ENCODE data around the gene ARPC2. TPM values are rescaled to one million over a fixed set of nuclear protein-coding genes. Genes with fewer than 3 reads are reported as not detected.

ARPC2 gene
- total RNA-seq, 1 experiment from 2014 or later: 213 TPM

- Histone ChIP-seq H2AFZ (ENCODE audit: low read length) (no peak overlapping the region), H3F3A (ENCODE audit: low read length, unreplicated experiment) (no peaks in the 10 kb centered on the region), H3K9me3 (ENCODE audit: low read length) (no peaks in the 10 kb centered on the region), H3K27ac (ENCODE audit: low read length) (no peak overlapping the region), H3K4me3 (ENCODE audit: low read length) (no peak overlapping the region), H3K4me1 (ENCODE audit: insufficient read depth, low read length) (no peaks in the 10 kb centered on the region), H3K79me2 (ENCODE audit: low read length) (no peaks in the 10 kb centered on the region), H3K9me2 (replicated peaks; ENCODE audit: low read length) (no peaks in the 10 kb centered on the region), H4K20me1 (ENCODE audit: low read length) (no peaks in the 10 kb centered on the region), H3K36me3 (ENCODE audit: low read depth, low read length) (peaks cover 55% of the 10 kb centered on the region), H3K9ac (ENCODE audit: low read length) (no peak overlapping the region), H3K4me2 (ENCODE audit: low read length) (no peak overlapping the region), H3K27me3 (ENCODE audit: low read length) (no peaks in the 10 kb centered on the region)
- CTCF ChIA-PET: no interaction called here
- no TSS peak for BruUV-seq (replicated peaks)
- POLR2A ChIA-PET (ENCODE audit: unreplicated experiment): interaction anchor here (0.6 kb wide), 1 partner anchor 17 kb away, joined by 18 read pairs; no protein-coding TSS in a partner anchor
- TF ChIP-seq EZH2phosphoT487 (IDR thresholded peaks at IDR 0.05; ENCODE audit: borderline replicate concordance, low read length) (no peak), CTCF (conservative IDR thresholded peaks at IDR 0.05; ENCODE audit: low read depth, low read length) (no peak)
- DNase-seq: no peak
- intact Hi-C loops (cut with micrococcal nuclease): no loop called here
- no peak for ATAC-seq
Measured at GRCh38 chr2:218236829-218237228, 19.8 kb downstream of the ARPC2 start.

- Histone ChIP-seq H2AFZ (ENCODE audit: low read length) (no peak overlapping the region), H3K9ac (ENCODE audit: low read length) (no peak overlapping the region), H3K9me2 (replicated peaks; ENCODE audit: low read length) (no peaks in the 10 kb centered on the region), H4K20me1 (ENCODE audit: low read length) (no peaks in the 10 kb centered on the region), H3K4me3 (ENCODE audit: low read length) (no peak overlapping the region), H3K36me3 (ENCODE audit: low read depth, low read length) (peaks cover 62% of the 10 kb centered on the region), H3F3A (ENCODE audit: low read length, unreplicated experiment) (no peaks in the 10 kb centered on the region), H3K27me3 (ENCODE audit: low read length) (no peaks in the 10 kb centered on the region), H3K9me3 (ENCODE audit: low read length) (no peaks in the 10 kb centered on the region), H3K4me2 (ENCODE audit: low read length) (no peak overlapping the region), H3K4me1 (ENCODE audit: insufficient read depth, low read length) (no peaks in the 10 kb centered on the region), H3K27ac (ENCODE audit: low read length) (no peak overlapping the region), H3K79me2 (ENCODE audit: low read length) (no peaks in the 10 kb centered on the region)
- ATAC-seq: no peak
- BruUV-seq (replicated peaks): no TSS peak
- intact Hi-C loops (cut with micrococcal nuclease): no loop called here
- no peak for DNase-seq
- POLR2A ChIA-PET (ENCODE audit: unreplicated experiment): no interaction called here
- CTCF ChIA-PET: no interaction called here
- TF ChIP-seq EZH2phosphoT487 (IDR thresholded peaks at IDR 0.05; ENCODE audit: borderline replicate concordance, low read length): no peak
- TF ChIP-seq EZH2 (IDR thresholded peaks at IDR 0.05; ENCODE audit: low read length, unreplicated experiment): no peak
- no peak for TF ChIP-seq CTCF (conservative IDR thresholded peaks at IDR 0.05; ENCODE audit: low read depth, low read length)
Measured at GRCh38 chr2:218238887-218239286, 21.9 kb downstream of the ARPC2 start.

GRCh38 chr2:218244204-218244603 lies 27.2 kb downstream of the ARPC2 start:
- intact Hi-C loops (cut with micrococcal nuclease): no loop called here
- TF ChIP-seq EZH2 (IDR thresholded peaks at IDR 0.05; ENCODE audit: low read length, unreplicated experiment): no peak
- no peak for TF ChIP-seq EZH2phosphoT487 (IDR thresholded peaks at IDR 0.05; ENCODE audit: borderline replicate concordance, low read length)
- TF ChIP-seq CTCF (conservative IDR thresholded peaks at IDR 0.05; ENCODE audit: low read depth, low read length): no peak
- H3K9me3 ChIP-seq (ENCODE audit: low read length): no peaks in the 10 kb centered on the region
- CTCF ChIA-PET: no interaction called here
- no peak overlapping the region for H3K4me2 ChIP-seq (ENCODE audit: low read length)
- no peaks in the 10 kb centered on the region for H3K79me2 ChIP-seq (ENCODE audit: low read length)
- no peak overlapping the region for H3K4me3 ChIP-seq (ENCODE audit: low read length)
- no TSS peak for BruUV-seq (replicated peaks)
- H3K9ac ChIP-seq (ENCODE audit: low read length): no peak overlapping the region
- ATAC-seq: no peak
- POLR2A ChIA-PET (ENCODE audit: unreplicated experiment): no interaction called here
- no peaks in the 10 kb centered on the region for H4K20me1 ChIP-seq (ENCODE audit: low read length)
- no peak overlapping the region for H3K27ac ChIP-seq (ENCODE audit: low read length)
- H3K36me3 ChIP-seq (ENCODE audit: low read depth, low read length): peaks cover 58% of the 10 kb centered on the region
- no peak for DNase-seq
- no peaks in the 10 kb centered on the region for H3F3A ChIP-seq (ENCODE audit: low read length, unreplicated experiment)
- H3K9me2 ChIP-seq (replicated peaks; ENCODE audit: low read length): no peaks in the 10 kb centered on the region
- no peak overlapping the region for H2AFZ ChIP-seq (ENCODE audit: low read length)
- no peaks in the 10 kb centered on the region for H3K27me3 ChIP-seq (ENCODE audit: low read length)
- H3K4me1 ChIP-seq (ENCODE audit: insufficient read depth, low read length): no peaks in the 10 kb centered on the region
